SW480 (cell line): ENCODE data around the gene DOCK1.
A peak's percentile ranks its signal among the peaks of the same experiment; 100 is the strongest.

Experiments used
- DNase-seq: peaks from one replicate; pipeline ENCODE4 v3.0.0-alpha.2; 2016; ENCODE audit warnings: low spot score

DOCK1 gene

DNA sequence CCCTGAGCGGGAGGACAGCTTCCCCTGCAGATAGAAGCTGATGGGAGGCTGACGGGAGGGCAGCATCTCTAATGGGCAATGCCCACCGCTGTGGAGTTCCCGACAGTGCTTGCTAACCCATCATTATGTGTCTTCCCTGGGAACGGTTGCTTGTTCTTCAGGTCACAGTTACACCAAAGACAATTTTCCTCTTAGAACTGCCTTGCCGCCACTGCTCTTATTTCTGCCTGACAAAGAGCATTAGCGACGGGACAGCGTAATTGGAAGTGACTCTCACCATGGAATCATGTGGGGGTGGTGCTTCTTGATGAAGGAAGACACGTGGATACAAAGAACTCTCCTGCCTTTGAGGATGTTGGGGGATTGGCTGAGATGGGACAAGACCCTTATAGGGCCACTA is 562.6 kb downstream of the DOCK1 start:
- DNase-seq, result no peak

DNA sequence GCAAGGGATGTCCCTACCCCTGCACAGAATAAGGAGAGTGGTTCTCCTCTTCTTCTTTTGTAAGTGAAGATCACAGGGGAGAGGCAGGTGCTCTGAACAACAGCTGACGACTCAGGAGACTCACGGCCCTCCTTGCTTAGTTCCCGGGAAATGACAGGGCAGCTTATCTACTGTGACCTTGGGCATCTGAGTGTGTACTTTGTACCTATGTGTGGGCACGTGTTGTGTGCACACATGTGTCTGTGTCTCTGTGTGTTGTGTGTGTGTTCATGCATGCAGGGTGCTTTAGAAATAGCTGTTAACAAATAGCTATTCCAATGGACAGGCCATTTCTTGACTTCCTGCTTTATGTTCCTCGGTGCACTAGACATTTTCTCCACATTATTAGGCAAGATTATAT is 563.4 kb downstream of the DOCK1 start:
- DNase-seq, result no peak

DNA sequence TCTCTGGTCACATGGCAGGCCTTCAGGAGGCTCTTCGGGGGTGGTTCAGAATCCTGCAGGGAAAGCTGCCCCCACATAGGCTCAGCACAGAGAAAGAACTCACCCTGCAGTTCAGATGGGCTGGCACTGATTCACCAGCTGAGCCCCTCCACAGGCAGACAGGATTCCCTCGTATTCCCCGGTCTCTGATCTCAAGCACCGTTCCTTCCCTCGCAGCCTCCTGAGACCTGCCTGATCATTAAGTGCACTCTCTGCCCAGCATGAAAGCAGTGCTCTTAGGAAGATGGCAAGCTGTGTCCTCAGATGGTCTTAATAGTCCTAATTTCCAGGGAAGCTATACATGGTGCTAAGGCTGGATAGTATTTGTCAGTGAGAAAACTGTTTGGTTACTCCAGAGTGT is 565.7 kb downstream of the DOCK1 start:
- no peak for DNase-seq

DNA sequence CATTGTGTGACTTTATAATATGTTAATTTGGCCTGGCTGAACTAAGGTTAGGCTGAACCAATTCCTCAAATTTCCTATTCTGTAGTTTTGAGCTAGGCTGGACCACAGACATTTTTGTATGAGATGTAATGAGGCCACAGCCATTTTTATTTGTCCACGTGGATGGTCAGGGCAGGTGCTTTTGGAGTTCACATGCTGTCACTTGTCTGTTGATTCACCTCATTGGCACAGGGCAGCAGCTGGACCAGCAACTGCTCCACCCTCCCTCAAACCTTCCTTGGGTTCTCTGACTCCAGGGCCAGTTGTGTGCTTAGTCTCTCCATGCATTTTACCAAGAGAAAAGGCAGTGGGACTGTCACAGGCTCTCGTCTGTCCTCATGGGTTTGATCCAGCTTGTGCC is 567.7 kb downstream of the DOCK1 start:
- no peak for DNase-seq

DNA sequence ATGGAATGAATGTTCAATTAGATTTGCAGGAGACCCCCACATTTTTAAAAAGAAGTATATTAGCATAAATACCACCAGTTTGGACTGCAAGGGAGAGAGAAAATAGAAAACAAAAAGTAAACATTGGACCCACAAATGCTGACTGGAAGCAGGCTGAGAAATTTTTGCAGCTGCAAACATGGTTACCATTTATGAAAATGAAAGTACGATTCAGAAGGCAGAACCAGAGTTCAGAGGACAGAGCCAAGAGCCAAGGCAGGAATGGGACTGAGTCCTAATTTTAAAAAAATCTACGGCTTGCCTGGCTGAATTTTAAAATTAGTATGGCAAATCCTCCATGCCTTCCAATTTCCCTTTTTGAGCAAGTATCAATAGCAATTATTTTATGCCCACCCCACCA is 569.3 kb downstream of the DOCK1 start:
- no peak for DNase-seq

DNA sequence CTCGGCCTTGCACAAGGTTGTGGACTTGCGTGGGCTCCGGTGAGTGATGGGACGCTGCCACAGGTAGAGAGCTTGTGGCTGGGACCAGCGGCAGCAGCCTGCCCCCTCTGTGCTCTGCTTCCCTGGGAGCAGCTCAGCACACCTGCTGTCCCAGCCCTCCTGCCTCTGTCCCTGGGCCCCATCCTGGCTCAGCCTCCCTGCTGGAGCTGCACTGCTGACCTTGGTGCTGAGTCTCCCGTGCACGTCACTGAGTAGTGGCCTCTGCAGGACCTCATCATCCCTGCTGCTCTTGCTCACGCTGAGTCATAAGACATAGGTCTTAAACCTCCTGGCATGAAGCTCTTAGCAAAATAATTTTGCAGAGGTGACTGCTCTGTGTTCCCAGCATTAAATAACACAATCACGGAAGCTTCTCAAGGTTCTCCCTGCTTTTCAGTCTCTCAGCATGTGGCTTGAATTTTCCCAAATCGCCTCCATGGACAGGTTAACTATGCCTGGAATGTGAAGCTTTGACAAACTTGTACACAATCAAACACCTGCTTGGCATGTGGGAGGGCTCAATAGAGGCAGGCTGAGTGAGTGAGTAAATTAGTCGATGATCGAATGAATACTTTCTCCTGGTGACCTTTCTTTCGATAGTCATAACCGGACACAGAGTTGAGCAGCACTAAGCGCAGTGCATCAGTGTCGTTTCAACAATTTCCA is 580.1 kb downstream of the DOCK1 start:
- no peak for DNase-seq

DNA sequence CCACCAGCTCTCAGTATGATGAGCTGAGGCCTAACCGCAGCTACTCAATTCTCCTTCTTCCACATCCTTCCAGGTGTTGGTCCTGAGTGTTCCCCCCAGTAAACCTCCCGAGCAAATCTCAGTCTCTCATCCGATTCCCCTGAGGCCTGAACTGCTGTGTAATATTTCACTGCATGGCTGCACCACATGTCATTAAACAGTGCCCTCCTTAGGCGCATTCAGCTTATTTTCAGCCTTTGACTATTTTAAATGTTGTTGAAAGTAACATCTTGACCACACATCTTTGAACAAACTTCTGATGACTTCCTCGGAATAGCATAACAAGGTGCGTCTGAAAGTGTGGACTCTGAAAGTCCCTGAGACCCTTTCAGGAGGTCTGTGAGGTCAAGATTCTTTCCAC is 581.1 kb downstream of the DOCK1 start:
- no peak for DNase-seq

DNA sequence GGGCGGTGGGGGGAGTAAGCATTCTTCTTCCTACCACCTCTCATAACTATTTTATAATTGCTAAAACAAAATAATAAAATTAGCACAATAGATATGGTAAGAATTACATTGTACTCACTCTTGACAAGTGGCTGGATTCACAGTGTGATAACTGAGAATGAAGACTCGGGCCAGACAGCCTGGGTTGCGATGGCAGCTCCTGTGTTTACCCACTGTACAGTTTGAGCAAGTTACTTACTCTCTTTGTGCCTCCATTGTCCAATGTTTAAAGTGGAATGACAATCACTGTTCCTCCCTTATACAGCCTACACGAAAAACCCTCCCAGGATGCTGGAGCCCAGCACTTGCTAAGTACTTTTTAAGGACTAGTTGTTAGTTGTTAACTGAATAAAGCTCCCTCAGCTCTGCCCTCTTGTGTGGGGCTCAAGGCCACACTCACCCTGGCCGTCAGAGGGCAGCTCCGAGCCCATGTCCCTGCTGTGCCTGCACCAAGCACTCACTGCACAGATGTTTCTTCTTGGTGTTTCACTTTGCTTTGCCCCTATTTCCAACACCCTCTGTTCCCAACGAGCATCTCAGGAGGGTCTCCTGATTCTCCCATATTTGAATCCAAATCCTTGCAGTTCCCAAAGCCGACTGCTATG is 587.5 kb downstream of the DOCK1 start:
- DNase-seq, result peak; percentile 29

DNA sequence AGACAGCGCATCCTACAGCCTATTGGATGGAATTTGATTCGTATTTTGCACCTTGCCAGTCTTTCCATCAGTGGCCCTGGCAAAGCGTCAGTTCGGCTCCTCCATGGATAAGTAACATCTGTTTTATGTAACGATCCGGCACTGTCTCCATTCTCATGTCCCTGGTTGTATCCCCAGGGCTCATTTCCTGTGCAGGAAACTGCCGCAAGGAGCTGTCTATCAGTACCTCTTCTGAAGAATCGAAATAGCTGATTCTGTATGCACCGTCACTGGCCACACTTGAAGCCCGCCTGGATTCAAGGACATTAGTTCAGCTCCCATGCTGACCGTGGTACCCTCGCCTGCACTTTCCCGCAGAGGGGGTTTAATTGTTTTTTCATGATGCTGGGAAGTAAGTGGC is 590.8 kb downstream of the DOCK1 start:
- DNase-seq, result no peak

DNA sequence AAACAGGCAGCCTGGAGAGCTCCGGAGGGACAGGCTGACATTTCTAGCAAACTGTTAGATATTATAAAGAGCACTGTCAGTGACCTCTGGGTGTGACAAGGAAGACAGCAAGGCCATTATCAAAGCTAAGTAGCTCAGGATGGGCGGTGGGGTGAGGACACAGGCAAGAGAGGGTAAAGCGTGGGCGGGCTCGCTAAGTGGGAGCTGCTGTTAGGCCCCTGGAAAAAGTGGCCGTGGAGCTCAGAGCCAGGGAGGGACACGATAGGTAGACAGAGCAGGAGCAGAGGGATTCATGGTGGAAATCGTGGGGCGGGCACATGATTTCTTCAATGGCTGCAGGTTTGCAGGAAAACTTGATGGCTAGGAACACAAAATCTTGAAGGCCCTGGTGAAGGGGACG is 592.5 kb downstream of the DOCK1 start:
- DNase-seq, result no peak

DNA sequence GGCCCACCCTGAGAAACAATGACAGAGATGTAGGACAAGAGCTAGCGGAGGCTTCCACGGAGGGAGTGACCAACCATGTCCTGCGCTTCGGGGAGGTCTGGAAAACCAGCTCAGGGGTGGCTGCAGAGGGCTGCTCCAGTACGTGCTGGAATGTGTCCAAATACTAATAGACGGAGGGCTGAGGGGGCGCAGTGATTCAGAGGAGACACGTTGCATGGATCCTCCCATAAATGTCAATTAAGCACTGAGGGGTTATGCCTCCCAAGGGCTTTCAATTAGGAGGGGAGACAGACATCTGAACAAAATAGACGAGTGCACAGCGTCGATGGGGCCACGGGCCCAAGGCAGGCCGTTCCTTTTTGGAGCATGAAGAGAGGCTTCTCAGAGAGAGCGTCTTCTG is 592.9 kb downstream of the DOCK1 start:
- DNase-seq, result no peak

DNA sequence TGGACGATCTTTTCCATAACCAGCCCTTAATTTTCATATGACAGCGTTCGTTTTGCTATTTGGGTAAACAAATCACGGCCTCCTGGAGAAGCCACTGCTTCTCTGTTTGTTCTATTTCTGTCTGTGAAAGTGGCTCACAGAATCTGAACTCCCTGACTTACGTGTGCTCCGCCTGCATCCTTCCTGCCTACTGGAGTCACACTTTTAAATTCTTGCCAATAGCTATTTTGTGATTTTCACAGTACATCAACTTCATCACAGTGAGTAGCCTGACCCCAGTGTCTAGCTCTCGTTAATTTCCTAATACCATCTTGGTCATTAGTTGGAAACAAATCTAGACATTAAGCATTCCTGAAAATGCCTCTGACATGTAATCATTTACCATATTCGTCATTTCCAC is 594.9 kb downstream of the DOCK1 start:
- DNase-seq, result no peak
